SK-N-SH (cell line): ENCODE measurements around the gene DOCK4. TPM values are rescaled to one million over a fixed set of nuclear protein-coding genes. Genes with fewer than 3 reads are reported as not detected.

ENCODE experiments used
- CTCF ChIA-PET: fragments of 300-600, 350-600 bp; formaldehyde crosslinking; extraction: SDS; loops from one replicate; lab custom pipeline; 2021; lab: Yijun Ruan, JAX
- POLR2A ChIA-PET: fragments of 350-600 bp; sonication (Branson Sonifier 250); formaldehyde crosslinking; extraction: SDS; loops from one replicate; lab custom pipeline; 2020; ENCODE audit warnings: antibody characterized with exemption, inconsistent platforms; lab: Yijun Ruan, JAX
- DNase-seq: peaks from one replicate; pipeline ENCODE4 v3.0.0; 2012
- H2AFZ ChIP-seq: fragments of 200-600 bp; sonication (generic); 2 replicates; pipeline ENCODE4 v1.8.1; 2016; ENCODE audit warnings: antibody characterized with exemption, mild to moderate bottlenecking, low read depth
- H3F3A ChIP-seq: fragments of 200-600 bp; sonication (generic); replicated peaks from 2 replicates; pipeline ENCODE3; 2016; ENCODE audit warnings: antibody characterized with exemption, mild to moderate bottlenecking; ENCODE audit not compliant: insufficient read depth
- H3K27ac ChIP-seq, 2 experiments: fragments of 200-500 bp in 1 of 2; fragments of 200-600 bp in 1 of 2; sonication (Bioruptor generic) in 1 of 2; sonication (generic), shearing (Covaris generic) in 1 of 2; 2 replicates each; pipeline versions ENCODE4 v1.5.1 to v1.6.1; 2014 to 2016; ENCODE audit warnings: low read depth in 2 of 2, inconsistent platforms in 1 of 2, low read length in 1 of 2, mild to moderate bottlenecking in 1 of 2, mixed read lengths in 1 of 2
- H3K27me3 ChIP-seq: fragments of 200-600 bp; sonication (generic), shearing (Covaris generic); 2 replicates; pipeline ENCODE4 v1.6.1; 2016; ENCODE audit warnings: mixed run types; ENCODE audit not compliant: insufficient read depth
- H3K36me3 ChIP-seq, 2 experiments: fragments of 200-500 bp in 1 of 2; fragments of 200-600 bp in 1 of 2; sonication (Bioruptor generic) in 1 of 2; sonication (generic) in 1 of 2; replicated peaks in 1 of 2; 2 replicates each; pipeline versions ENCODE3 to v1.5.1; 2014 to 2016; ENCODE audit warnings: low read length in 1 of 2, mild to moderate bottlenecking in 1 of 2; ENCODE audit not compliant: insufficient read depth in 2 of 2, control insufficient read depth in 1 of 2
- H3K4me1 ChIP-seq, 2 experiments: fragments of 200-500 bp in 1 of 2; fragments of 200-600 bp in 1 of 2; sonication (Bioruptor generic) in 1 of 2; sonication (generic), shearing (Covaris generic) in 1 of 2; 2 replicates each; pipeline versions ENCODE4 v1.5.1 to v1.6.1; 2014 to 2016; ENCODE audit warnings: low read depth in 1 of 2, low read length in 1 of 2, mixed run types in 1 of 2; ENCODE audit not compliant: insufficient read depth in 2 of 2, control insufficient read depth in 1 of 2
- H3K4me2 ChIP-seq: fragments of 200-600 bp; sonication (generic), shearing (Covaris generic); 2 replicates; pipeline ENCODE4 v1.6.1; 2017; ENCODE audit warnings: mixed run types
- H3K4me3 ChIP-seq, 2 experiments: fragments of 200-500 bp in 1 of 2; fragments of 200-600 bp in 1 of 2; sonication (Bioruptor generic) in 1 of 2; sonication (generic), shearing (Covaris generic) in 1 of 2; 2 replicates each; pipeline versions ENCODE4 v1.5.1 to v1.8.1; 2014 to 2016; ENCODE audit warnings: low read depth in 2 of 2, inconsistent platforms in 1 of 2, low read length in 1 of 2, mild to moderate bottlenecking in 1 of 2, mixed read lengths in 1 of 2, moderate library complexity in 1 of 2
- H3K79me2 ChIP-seq: fragments of 200-600 bp; sonication (generic); 2 replicates; pipeline ENCODE4 v1.8.1; 2017; ENCODE audit warnings: mild to moderate bottlenecking; ENCODE audit not compliant: insufficient read depth
- H3K9ac ChIP-seq: fragments of 200-600 bp; sonication (generic); 2 replicates; pipeline ENCODE4 v1.6.1; 2017; ENCODE audit warnings: mixed run types
- H3K9me2 ChIP-seq: fragments of 200-600 bp; sonication (generic); 2 replicates; pipeline ENCODE4 v1.6.1; 2017; ENCODE audit warnings: mixed run types
- H3K9me3 ChIP-seq: fragments of 200-600 bp; sonication (generic); 2 replicates; pipeline ENCODE4 v1.6.1; 2017; ENCODE audit warnings: mixed run types, mild to moderate bottlenecking, moderate library complexity
- H4K20me1 ChIP-seq: fragments of 200-600 bp; sonication (generic); 2 replicates; pipeline ENCODE4 v1.6.1; 2017; ENCODE audit warnings: mild to moderate bottlenecking, mixed run types; ENCODE audit not compliant: insufficient read depth
- ELF1 ChIP-seq: IDR thresholded peaks from 2 replicates; pipeline ENCODE4 v1.4.0; 2012
- EP300 ChIP-seq, 2 experiments: IDR thresholded peaks; 2 replicates each; pipeline versions ENCODE4 v1.4.0 to v1.6.1; 2012; ENCODE audit warnings: borderline replicate concordance in 1 of 2, low read depth in 1 of 2, low read length in 1 of 2
- EZH2phosphoT487 ChIP-seq: fragments of 200-600 bp; sonication (generic); IDR thresholded peaks from 2 replicates; pipeline ENCODE4 v1.6.1; 2017; ENCODE audit warnings: low read depth, mixed run types, mild to moderate bottlenecking, antibody characterized with exemption, moderate library complexity, borderline replicate concordance
- FOSL2 ChIP-seq: IDR thresholded peaks from 2 replicates; pipeline ENCODE4 v1.4.0; 2012; ENCODE audit warnings: low read depth, mild to moderate bottlenecking, moderate library complexity, borderline replicate concordance
- FOXM1 ChIP-seq: IDR thresholded peaks from 2 replicates; pipeline ENCODE4 v1.4.0; 2012; ENCODE audit warnings: low read depth, mild to moderate bottlenecking
- GABPA ChIP-seq: IDR thresholded peaks from 2 replicates; pipeline ENCODE4 v1.4.0; 2012; ENCODE audit warnings: low read depth, mild to moderate bottlenecking
- JUND ChIP-seq: IDR thresholded peaks from 2 replicates; pipeline ENCODE4 v1.4.0; 2012
- MXI1 ChIP-seq: IDR thresholded peaks from 2 replicates; pipeline ENCODE4 v1.6.1; 2012; ENCODE audit warnings: mild to moderate bottlenecking, low read depth, low read length, improper control_type of control experiment
- RAD21 ChIP-seq: IDR thresholded peaks from 2 replicates; pipeline ENCODE4 v1.6.1; 2012; ENCODE audit warnings: mild to moderate bottlenecking, low read length
- RCOR1 ChIP-seq: fragments of 150-350 bp; IDR thresholded peaks from 2 replicates; pipeline ENCODE4 v1.6.1; 2017; ENCODE audit warnings: antibody characterized with exemption, low read length
- SIN3A ChIP-seq: IDR thresholded peaks from 2 replicates; pipeline ENCODE4 v1.6.1; 2012; ENCODE audit warnings: low read depth, mild to moderate bottlenecking, low read length, moderate library complexity, borderline replicate concordance
- TCF12 ChIP-seq: IDR thresholded peaks from 2 replicates; pipeline ENCODE4 v1.4.0; 2012
- TEAD4 ChIP-seq: IDR thresholded peaks from 2 replicates; pipeline ENCODE4 v1.4.0; 2012; ENCODE audit warnings: mild to moderate bottlenecking, borderline replicate concordance; ENCODE audit not compliant: insufficient read depth
- YY1 ChIP-seq: IDR thresholded peaks from 2 replicates; pipeline ENCODE4 v1.4.0; 2012; ENCODE audit warnings: low read depth, mild to moderate bottlenecking
- WGBS: methylation state at CpG from one replicate; pipeline ENCODE4 v1.1.6; 2017; ENCODE audit warnings: low lambda C conversion rate; 5-methylcytosine and 5-hydroxymethylcytosine counted together
- polyA plus RNA-seq, 3 experiments: library from polyadenylated mRNA; depleted of rRNA; stranded (reverse); fragments of >200 nt; gene quantifications; 2 replicates each; pipeline ENCODE4 v1.2.3, GENCODE V29; 2012
- TF ChIP-seq, protein P1 (sequence below): IDR thresholded peaks from 2 replicates; pipeline ENCODE4; 2012
- TF ChIP-seq, protein P2 (sequence below): IDR thresholded peaks from 2 replicates; pipeline ENCODE4 v1.4.0; 2012; ENCODE audit warnings: low read depth
- TF ChIP-seq, protein P3 (sequence below): IDR thresholded peaks from 2 replicates; pipeline ENCODE4 v1.4.0; 2012; ENCODE audit warnings: low read depth, borderline replicate concordance

DOCK4 gene
- polyA plus RNA-seq, 1 of the 3 experiments (the other 2 are of a cell fraction) = 8.5 TPM

DNA sequence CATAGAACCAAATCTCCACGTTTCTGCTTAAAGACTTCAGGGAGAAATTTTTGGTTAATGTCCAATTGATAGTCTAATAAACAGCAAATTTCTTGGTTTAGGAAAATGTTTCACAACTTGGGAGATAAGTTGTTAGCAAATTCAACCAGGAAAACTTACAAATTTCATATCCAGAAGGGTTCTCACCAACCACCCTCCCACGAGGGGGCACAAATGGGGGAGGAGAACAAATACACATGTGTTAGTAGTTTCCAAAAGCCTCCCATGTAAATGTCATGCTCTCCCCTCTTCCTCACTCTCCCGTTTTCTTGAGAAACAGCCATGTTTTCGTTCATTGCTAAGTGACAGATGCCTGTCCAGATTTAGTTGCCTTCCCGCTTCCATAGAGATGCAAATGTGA, 10.5 kb downstream of the DOCK4 start:
- Histone ChIP-seq H2AFZ (no peak overlapping the region), H3K27ac (no peak overlapping the region), H3K9me3 (no peaks in the 10 kb centered on the region), H4K20me1 (peaks cover 3% of the 10 kb centered on the region; the same call in 1 of the 2 replicates), H3K4me2 (no peak overlapping the region), H3K9me2 (no peaks in the 10 kb centered on the region), H3K4me1 (peaks cover 0 to 9% of the 10 kb centered on the region in 2 experiments; a peak in 1 of 4 replicates), H3K4me3 (no peak overlapping the region), H3K9ac (no peak overlapping the region), H3F3A (peaks cover 11% of the 10 kb centered on the region), H3K36me3 (no peaks in the 10 kb centered on the region), H3K27me3 (no peaks in the 10 kb centered on the region), H3K79me2 (no peaks in the 10 kb centered on the region)
- no peak for DNase-seq
- TF ChIP-seq RCOR1 (no peak), EP300 (IDR thresholded peaks at IDR 0.05; ENCODE audit: borderline replicate concordance in 1 of 2, low read depth in 1 of 2, low read length in 1 of 2) (no peak), MXI1 (no peak), YY1 (no peak)
- POLR2A ChIA-PET = no interaction called here
- 80% methylated on average over 5 of the region's 5 CpGs for WGBS
- CTCF ChIA-PET = no interaction called here

DNA sequence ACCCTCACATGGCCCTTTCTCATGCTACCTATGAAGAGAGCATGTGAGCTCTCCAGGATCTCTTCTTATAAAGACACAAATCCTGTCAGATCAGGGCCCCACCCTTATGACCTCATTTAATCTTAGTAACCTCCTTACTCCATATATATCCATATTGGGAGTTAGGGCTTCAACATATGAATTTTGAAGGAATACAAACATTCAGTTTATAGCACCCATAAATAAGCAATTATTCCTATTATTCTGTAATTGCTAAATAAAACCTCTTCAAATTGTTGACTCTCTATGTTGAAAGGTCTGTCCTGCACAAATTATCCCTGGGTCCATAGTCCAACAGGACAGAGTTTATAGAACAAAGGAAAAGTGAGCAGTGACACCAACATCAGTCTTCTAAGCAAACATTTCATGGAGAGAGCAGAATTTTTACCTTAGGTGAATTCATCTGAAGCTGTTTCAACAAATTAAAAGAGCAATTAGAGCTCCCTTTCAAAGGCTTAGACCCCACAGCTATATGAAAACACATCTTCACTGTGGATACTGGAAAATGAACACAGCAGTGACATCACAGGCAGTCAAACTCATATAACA, 12.2 kb downstream of the DOCK4 start:
- Histone ChIP-seq H3K79me2 (no peaks in the 10 kb centered on the region), H3K4me2 (no peak overlapping the region)
- POLR2A ChIA-PET = interaction anchor here (0.5 kb wide), 1 partner anchor 404 kb away, joined by 4 read pairs; no protein-coding TSS in a partner anchor

DNA sequence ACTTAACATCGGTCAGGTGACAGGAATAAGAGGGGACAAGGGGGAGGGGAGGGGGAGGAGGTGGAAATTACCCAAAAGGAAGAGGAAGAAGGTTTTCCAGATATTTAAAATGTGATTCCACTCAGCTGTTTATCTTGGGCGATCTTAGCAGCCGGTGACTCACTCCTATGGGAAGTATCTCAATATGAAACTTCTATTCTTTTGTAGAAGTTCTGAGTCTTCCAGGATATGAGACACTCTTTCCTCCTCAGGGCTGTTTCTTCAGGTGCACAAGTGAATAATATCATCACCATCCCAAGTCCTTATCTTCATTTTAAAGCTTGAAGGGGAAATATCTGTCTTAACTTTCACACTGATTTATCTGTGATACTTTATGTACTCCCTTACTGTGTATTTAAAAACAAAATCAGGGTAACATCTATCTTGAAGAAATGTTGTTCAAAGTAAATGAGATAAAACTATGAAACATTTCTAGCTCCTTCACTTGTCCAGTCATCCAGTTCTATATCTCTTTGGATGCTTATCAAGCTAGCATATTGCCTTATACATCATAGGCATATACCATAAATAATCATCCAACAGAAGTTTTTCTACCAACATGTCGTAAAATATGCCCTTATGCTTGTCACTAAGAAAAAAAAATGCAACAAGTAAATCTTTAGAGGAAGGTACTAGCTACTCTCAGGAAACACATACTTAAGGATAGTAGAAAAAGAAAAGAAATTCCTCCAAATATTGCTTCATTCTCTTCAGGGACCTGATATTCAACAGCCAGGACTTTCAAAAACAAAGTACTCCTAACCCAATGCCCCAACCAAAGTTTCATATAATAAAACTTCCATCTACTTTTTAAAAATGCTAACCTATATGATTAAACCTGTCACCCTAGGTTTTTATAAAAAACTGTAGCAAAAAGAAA, 13.7 kb downstream of the DOCK4 start:
- ChIA-PET CTCF (interaction anchor here (0.9 to 1.1 kb wide), 2 partner anchors 14 to 36 kb away, joined by 3 read pairs; no protein-coding TSS in a partner anchor), POLR2A (no interaction called here)
- no peak overlapping the region for H3K4me3 ChIP-seq
- no peak overlapping the region for H2AFZ ChIP-seq
- H3F3A ChIP-seq = peaks cover 11% of the 10 kb centered on the region
- H3K27ac ChIP-seq = peak overlapping the region in 1 of 2 experiments; percentile 42; a peak in 2 of 4 replicates
- H3K9ac ChIP-seq = no peak overlapping the region
- H4K20me1 ChIP-seq = peaks cover 3% of the 10 kb centered on the region; the same call in 1 of the 2 replicates
- whole genome bisulfite sequencing = 47% methylated on average over 4 of the region's 4 CpGs
- H3K27me3 ChIP-seq = no peaks in the 10 kb centered on the region
- no peaks in the 10 kb centered on the region for H3K9me2 ChIP-seq
- no peak overlapping the region for H3K4me2 ChIP-seq
- no peak for DNase-seq
- H3K36me3 ChIP-seq = no peaks in the 10 kb centered on the region
- H3K79me2 ChIP-seq = no peaks in the 10 kb centered on the region
- no peaks in the 10 kb centered on the region for H3K9me3 ChIP-seq
- H3K4me1 ChIP-seq = peaks cover 0 to 9% of the 10 kb centered on the region in 2 experiments; a peak in 3 of 4 replicates
- TF ChIP-seq, protein P1, sequence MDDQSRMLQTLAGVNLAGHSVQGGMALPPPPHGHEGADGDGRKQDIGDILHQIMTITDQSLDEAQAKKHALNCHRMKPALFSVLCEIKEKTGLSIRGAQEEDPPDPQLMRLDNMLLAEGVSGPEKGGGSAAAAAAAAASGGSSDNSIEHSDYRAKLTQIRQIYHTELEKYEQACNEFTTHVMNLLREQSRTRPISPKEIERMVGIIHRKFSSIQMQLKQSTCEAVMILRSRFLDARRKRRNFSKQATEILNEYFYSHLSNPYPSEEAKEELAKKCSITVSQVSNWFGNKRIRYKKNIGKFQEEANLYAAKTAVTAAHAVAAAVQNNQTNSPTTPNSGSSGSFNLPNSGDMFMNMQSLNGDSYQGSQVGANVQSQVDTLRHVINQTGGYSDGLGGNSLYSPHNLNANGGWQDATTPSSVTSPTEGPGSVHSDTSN = peak; percentile 50
- TF ChIP-seq EP300 (IDR thresholded peaks at IDR 0.05; ENCODE audit: borderline replicate concordance in 1 of 2, low read depth in 1 of 2, low read length in 1 of 2) (peak in 1 of 2 experiments; percentile 75; a peak in 2 of 4 replicates), GABPA (no peak), SIN3A (peak; percentile 75; the same call in 1 of the 2 replicates), FOXM1 (0 out of 2 replicates have a peak, but pooled peaks have one; percentile 14), JUND (peak; percentile 90), TCF12 (peak; percentile 87), FOSL2 (peak; percentile 93), TEAD4 (peak; percentile 63), RAD21 (no peak), ELF1 (no peak)
- TF ChIP-seq, protein P2, sequence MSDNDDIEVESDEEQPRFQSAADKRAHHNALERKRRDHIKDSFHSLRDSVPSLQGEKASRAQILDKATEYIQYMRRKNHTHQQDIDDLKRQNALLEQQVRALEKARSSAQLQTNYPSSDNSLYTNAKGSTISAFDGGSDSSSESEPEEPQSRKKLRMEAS = peak; percentile 36; the same call in 1 of the 2 replicates
- TF ChIP-seq, protein P3, sequence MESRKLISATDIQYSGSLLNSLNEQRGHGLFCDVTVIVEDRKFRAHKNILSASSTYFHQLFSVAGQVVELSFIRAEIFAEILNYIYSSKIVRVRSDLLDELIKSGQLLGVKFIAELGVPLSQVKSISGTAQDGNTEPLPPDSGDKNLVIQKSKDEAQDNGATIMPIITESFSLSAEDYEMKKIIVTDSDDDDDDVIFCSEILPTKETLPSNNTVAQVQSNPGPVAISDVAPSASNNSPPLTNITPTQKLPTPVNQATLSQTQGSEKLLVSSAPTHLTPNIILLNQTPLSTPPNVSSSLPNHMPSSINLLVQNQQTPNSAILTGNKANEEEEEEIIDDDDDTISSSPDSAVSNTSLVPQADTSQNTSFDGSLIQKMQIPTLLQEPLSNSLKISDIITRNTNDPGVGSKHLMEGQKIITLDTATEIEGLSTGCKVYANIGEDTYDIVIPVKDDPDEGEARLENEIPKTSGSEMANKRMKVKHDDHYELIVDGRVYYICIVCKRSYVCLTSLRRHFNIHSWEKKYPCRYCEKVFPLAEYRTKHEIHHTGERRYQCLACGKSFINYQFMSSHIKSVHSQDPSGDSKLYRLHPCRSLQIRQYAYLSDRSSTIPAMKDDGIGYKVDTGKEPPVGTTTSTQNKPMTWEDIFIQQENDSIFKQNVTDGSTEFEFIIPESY = peak; percentile 31; the same call in 1 of the 2 replicates

More for the DNA sequence above, 12.2 kb downstream of the DOCK4 start:
- no peak for DNase-seq
- Histone ChIP-seq H3K9ac (no peak overlapping the region), H3K9me2 (no peaks in the 10 kb centered on the region), H3K4me1 (peaks cover 0 to 4% of the 10 kb centered on the region in 2 experiments; a peak in 1 of 4 replicates), H4K20me1 (peaks cover 3% of the 10 kb centered on the region; the same call in 1 of the 2 replicates), H3K36me3 (no peaks in the 10 kb centered on the region), H3F3A (peaks cover 11% of the 10 kb centered on the region), H3K27ac (no peak overlapping the region), H3K4me3 (no peak overlapping the region)
- CTCF ChIA-PET = interaction anchor here (0.9 kb wide), 1 partner anchor 10 kb away, joined by 3 read pairs; no protein-coding TSS in a partner anchor
- TF ChIP-seq EZH2phosphoT487 = no peak
- TF ChIP-seq, all 33 proteins: peak for 0
- no peaks in the 10 kb centered on the region for H3K27me3 ChIP-seq
- H2AFZ ChIP-seq = no peak overlapping the region
- no peaks in the 10 kb centered on the region for H3K9me3 ChIP-seq
